Activated naive CD4-positive, alpha-beta T cell treated with Interleukin-2 at 50 U/mL for 16 hours (primary cell): ENCODE measurements around the gene PPP2R2C.
A peak's percentile ranks its signal among the peaks of the same experiment; 100 is the strongest.

Experiments
- DNase-seq: peaks from one replicate; pipeline ENCODE4 v3.0.0-alpha.2; 2020

Gene PPP2R2C

DNA sequence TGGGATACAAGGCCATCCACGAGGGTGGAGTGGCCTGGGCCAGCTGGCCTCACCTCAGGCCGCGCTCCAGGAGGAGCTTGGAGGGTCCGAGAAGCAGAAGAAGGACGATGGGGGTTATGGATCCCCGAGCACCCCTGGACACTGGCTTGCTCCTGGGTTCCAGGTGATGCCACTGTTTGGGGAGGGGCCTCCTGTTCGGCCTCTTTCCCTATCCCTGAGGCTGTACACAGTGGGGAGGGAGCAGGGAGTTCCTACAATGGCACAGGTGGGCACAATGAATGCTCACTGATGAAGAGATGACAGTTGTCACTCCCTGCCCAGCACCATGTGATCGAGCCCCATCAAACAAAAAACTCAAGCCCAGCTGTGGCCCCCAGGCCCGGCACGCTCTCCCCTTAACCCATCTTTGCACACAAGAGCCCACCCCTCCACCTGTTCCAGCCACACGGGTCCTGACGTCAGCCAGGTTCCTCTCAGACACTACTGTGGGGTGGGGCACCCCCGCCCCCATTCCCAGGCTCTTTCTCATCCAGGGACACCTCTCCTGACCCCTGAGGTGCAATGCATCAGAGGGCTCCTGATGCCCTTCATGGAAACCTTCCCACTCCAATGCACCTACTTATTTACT lies 132.5 kb downstream of the PPP2R2C start:
- no peak for DNase-seq

DNA sequence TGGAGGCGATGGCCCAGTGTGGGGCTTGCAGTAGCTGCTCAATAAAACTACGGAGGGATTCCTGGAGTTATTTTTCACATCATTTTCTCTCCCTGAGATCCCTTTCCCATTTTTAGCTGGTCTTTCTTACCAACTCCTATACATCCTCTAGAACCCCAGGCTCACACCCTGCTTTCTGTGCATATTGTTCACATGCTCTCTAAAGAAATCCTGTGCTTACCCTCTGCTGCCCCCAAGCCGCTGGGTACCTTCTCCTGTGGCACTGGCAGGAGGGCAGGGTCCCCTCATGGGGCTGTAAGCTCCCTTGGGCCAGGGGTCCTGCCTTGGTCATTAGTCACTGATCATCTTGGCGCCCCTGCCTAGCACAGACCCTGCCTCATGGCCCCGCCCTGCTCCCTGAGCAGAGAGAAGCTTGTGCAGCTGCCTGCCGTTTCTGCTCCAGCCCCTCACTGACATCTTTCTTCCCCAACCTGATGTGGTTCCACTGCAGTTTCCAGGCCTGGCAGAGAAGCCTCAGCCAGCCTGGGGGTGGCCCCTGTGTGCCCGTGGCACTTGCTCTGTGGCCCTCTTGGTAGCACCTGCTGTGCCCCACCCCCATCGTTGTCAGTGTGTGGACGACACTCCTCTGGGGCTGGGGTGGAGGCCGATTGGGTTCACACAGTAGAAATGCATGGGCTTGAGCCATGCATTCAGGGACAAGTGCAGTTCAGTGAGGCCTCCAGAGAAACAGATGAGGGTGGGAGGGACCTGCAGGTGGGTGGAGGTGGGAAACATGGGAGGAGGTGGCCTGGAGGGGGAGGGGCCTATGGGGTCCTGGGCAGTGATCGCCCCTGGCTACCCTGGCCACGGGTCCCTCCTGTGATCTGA lies 133.2 kb downstream of the PPP2R2C start:
- no peak for DNase-seq

DNA sequence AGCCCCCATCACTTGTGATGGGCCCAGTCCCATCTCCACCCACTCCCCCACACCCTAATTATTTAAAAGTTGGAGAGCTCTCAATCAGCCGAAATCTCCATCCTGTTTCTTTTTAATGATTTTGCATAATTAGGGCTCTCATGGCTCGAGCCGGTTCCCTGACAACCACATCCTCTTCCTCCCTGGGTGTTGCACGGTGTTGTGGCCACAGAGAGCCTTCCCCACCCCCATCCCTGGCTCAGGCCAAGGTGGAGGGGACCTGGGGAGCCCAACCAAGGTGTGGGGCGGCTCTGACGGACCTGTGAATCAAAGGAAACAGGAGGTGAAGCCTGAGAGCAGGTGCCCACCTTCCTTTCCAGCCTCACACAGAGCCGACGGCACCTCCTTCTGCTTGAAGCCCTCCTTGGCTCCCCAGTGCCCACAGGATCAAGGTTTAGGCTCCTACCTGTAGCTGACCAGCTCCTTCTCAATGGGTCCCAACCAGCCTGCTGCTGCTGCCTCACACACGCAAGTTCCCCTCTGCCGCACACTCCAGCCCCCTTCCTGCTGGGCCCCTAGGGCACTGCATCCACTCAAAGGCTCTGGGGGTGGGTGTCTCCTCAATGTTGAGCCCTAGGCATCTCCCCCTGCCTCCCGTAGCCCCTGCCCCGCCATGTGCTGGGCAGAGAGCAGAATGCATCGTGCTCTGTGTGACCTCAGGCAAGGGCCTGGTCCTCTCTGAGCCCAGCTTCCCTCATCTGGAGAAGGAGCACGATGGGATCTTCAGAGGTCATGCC lies 134.1 kb downstream of the PPP2R2C start:
- peak; percentile 14 for DNase-seq

DNA sequence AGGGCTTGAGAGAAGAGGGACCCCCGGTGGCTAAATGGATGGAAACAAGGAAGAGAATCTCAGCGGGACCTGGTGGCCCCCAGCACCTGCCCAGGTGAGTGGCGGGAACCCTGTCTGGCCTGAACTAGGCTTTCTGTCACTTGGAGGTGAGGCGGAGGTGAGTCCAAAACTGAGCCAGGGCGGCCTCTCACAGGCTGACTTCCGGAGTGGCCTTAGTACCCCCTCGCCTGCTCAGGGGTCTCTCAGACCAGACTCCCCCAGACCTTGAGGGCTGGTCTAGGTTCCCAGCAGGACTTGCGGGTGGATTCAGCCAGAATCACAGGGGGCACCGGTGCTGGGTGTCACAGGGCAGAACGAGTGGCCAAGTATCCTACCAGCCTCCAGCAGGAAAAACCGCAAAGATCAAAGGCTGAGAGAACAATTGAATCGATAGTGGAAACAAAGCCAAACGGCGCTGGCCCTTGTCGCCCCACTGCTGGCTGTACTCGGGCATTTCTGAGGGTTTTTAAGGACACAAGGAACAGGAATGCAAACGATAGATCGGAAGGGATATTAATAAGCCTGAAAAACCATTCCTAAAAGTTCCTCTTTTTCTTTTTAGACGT lies 135.0 kb downstream of the PPP2R2C start:
- DNase-seq = no peak

DNA sequence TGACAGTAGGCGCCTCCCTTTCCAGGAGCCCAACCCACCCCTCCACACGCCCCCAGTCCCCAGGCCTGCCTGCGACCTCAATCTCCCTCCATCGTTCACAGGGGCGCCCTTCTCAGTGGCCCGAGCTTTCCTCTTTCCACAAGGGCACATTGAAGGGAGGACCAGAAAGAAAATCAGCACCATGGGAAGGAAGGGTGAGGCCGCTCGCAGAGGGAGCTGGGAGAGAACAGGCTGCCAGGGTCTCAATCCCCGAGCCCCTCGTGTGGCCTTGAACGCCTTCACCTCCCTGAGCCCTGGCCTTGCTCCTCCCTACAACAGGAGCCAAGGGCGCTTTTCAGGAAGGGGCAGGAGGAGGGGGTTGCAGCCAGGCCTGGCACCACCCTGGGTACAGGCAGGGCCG lies 136.2 kb downstream of the PPP2R2C start:
- DNase-seq = no peak

DNA sequence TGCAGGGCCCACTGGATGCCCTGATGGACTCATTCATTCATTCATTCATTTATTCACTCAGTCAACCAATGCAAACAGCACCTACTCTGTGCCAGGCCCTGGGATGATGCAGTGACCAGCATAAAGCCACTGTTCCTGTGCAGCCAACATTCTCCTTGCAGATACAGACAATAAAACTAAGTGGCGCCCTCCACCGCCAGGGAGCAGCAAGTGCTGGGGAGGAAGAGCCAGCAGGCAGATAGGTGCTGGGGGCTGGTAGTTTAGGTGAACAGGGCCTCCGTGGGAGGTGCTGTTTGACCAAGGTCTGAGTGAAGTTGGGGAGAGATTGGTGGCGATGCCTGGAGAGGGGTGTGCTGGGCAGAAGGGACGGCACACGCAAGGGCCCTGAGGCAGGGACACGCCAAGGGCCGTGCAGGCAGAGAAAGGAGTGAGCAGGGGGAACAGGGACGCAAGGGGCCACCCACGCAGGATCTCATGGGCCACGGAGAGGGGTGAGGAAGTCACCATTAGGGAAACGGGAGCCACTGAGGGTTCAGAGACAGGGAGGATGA lies 137.3 kb downstream of the PPP2R2C start:
- DNase-seq = no peak

DNA sequence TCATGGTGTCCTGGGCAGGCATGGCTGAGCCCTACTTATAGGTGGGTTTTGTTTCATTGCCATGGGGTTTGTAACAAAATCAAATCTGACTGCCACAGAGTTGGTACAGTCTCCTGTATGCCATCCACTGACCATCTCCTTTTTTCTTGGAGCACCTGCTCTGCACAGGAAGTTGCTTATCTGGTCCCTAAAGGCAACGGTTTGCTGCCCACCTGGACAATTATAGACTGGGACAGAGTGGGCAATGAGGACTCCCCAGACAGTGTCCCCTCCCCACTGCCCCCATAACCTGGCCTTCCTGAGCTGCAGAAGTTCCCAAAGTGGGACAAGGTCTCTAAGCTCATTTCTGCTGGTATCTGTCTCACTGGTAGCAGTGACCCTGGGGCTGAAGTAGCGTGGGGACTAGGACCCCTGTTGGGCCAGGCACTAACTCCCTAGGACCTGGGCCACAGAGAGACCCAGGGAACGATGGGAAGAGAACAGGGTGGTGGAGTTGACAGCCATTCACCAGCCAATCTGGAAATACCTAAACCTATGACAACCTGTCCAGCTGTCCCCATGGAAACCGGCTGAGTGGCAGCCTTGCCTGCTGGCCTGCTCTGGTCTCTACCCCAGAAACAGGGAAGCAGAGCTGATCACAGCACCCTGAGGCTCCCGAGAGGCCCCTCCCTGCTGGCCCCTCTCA lies 138.1 kb downstream of the PPP2R2C start:
- DNase-seq = no peak

DNA sequence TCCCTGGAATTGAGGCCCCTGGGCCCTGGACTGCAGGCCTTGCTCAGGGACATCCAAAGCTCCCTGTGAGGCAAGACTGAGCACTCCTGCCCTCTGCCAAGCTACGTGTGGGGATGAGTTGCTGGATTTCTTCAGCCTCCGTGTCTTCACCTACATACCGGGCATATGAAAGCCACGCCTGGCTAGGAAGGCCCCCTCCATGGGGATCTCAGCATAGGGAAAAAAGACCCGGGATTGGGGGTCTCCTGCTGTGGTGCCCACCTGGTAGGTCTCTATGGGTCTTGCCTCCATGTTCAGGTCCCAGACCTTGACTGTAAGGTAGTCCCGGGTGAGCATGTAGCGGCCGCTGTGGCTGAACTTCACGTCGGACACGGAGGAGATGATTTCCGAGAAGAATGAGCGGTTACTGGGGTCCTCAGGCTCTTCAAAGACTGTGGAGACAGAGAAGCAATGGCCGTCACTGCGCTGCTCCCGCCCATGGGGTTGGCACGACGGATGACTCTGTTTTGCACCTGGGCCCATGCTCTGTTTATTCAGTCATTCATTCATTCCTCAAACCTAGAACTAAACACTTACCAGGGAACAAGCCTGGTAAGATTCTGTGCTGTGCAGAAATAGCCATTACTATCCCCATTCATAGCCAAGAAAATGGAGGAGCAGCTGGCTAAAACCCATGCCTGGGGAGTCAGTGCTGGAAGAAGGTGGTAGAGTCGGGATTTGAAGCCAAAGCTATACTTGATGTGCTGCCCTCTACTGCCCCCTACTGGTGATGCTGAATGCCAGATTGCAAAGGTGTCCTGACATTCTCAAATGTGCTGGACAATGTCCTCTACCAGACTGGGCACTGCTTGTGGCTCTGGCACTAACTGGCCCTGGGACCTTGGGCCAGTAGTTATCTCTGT lies 138.9 kb downstream of the PPP2R2C start:
- DNase-seq = no peak

DNA sequence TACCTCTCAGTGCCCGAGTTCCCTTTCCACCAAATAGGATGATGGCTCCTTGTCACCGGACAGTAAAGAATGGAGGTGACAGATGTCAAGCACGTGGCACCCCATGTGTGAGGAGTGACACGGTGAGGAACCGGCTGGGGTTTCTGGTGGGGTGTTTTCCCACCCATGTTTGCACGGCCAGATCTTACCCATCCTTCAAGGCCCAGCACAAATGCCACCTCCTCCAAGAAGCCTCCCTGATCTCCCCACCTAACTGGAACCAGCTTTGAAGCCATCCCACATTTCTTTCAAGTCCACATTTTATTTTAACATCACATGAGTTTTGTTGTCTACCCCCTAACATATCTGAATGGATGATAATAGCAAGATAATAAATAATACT lies 139.8 kb downstream of the PPP2R2C start:
- DNase-seq = no peak

DNA sequence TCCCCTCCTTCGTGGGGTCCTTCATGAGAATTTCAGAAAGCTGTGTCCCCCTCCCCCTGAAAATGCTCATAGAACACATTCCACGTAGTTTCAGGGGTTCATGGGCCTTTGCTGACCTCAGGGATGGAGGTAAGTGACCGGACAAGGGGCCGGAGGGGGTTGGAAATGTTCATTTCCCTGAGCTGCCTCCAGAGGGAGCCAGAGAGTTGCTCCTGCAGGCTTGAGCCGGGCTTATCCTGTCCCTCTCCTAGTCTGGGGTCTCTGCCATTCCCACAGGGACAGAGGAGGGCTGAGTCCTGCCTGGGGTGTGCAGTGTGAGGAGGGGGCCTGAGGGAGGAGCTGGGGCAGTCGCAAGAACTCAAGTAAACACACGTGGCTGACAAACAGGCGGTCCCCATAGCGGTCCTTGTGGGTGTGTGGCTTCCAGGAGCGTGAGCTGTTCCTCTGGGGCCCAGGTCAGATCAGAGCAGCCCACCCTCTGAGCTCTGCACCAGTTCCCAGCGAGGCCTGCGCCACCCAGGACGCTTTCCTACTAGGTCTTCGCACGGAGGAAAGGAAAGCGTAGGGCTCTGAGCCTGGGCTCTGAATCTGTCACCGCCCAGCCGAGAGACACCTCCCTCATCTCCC lies 140.3 kb downstream of the PPP2R2C start:
- DNase-seq = peak; percentile 27

DNA sequence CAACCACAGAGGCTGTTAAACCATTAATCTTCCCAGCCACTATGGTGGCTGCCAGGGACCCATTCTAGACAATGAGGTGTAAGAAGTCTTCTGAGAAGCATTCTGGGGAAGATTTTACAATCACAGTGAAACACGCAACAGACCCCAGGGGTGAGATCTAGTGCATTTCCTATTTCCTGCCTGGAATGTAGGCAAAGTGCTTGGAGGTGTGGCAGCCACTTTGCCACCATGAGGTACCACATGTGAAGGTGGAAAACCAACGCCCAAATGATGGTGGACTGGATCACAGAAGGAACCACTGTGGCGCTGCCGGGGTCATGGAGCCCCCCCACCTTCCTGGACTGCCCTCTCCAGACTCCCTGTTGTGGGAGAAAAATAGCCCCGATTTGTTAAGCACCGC lies 140.9 kb downstream of the PPP2R2C start:
- no peak for DNase-seq

DNA sequence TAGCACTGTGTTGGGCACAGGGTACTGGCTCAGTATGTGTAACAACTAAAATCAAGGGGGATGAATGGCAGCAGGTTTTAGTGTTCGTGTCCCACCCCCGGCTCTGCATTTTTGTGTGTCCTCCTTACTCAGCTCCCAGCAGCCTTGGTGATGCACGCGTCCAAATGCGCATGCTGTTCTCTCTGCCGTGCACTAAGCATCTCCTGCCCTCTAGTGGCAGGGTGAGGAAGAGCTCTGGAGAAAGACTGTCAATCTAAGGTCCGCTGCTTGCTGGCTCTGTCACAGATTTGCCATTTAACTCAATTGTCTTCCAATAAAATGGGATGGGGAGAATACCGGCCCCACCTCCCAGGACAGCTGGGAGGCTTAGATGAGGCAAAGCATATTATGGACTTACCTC lies 141.4 kb downstream of the PPP2R2C start:
- peak; percentile 17 for DNase-seq

DNA sequence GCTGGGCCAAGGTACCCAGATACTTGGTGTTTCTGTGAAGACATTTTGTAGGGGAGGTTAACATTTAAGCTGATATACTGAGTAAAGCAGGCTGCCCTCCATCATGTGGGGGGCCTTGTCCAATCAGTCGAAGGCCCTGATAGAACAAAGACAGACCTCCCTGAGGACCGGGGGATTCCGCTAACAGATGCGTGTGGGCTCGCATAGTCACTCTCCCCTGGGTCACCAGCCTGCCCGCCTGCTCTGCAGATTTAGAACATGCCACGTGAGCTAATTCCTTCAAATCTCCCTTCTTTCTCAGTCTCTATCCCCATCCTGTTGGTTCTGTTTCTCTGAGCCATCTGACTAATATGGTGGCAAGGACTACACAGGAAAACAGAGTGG lies 142.0 kb downstream of the PPP2R2C start:
- no peak for DNase-seq

DNA sequence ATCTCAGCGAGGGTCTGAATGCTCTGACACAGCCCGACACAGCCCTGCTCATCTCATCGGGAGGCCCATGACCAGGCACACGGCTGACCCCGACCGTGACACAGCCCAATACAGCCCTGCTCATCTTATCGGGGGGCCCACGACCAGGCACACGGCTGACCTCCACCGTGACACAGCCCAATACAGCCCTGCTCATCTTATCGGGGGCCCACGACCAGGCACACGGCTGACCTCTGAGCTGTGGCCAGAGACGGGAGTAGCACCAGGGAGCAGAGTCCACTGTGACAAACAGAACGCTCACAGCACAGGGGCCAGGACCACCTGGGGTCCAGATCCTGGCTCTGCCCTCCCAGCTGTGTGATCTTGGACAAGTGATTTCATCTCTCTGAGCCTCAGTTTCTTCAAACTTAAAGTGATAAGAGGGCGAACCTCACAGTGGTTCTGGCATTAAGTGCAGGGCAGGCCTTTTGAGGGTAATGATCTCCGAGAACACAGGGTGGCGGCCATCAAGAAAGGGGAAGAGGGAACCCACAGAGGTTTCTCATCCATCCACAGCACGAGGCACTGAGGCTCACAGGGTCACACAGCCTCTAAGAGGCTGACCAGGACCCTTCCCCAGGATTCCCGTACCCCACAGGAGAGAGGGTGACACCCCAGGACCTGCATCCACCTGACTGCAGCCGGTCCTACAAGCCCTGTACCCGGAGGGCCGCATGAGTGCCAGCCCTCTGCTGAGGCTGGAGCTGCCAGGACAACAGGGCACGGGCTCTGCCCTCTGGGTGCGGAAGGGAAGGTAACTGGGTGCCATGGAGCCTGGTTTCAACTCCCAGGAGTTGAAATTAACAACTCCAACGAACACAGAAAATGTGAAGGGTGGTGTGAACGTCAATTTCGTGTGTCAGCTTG lies 142.7 kb downstream of the PPP2R2C start:
- no peak for DNase-seq

DNA sequence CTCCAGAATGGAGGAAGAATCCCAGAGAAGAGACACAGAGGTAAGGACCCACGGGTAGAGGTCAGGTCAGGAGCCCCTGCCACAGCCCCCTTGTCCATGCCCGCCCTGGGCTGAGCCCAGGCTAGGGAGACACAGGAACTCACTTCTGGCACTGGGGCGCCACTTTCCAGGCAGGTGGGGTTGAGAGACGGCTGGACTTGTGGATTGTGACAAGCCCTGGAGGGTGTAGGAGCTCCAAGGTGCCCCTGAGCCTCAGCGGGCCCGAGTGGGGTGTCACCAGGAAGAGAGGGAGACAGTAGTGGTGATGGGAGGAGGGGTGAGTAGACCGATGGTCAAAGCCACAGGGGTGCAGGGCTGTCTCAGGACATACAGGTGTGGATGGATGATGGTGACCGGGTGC lies 143.9 kb downstream of the PPP2R2C start:
- no peak for DNase-seq

DNA sequence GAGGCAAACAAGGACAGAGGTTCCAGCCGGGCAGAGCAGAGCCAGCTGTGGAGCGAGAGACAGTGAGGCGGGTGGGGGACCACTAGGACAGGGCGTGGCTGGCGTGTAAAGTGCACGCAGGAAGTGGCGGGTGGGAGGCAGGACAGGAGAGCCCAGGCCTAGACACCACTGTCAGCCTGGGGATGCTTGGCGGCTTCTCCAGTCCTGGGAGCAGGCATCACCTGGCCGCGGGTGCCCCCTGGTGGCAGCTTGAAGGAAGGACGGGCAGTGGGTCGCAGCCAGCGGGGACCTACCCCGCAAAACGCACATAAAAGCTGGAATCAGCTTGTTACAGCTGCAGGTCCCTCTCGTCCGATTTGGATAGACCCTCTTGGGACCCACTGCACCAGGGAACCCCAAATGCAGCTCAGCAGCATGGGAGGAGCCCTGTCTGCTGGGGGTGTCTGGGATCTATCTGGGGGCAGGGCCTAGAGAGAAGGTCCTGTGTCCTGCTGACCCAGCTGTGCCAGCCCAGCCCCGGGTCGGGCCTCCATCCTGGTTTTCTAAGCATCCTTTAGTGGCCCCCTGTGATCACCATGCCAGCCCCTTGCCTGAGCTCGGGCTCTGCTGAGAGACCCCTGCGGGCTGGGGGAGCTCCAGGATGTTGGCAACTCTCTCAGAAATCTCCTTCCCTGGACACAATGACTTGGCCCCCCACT lies 145.0 kb downstream of the PPP2R2C start:
- DNase-seq = peak; percentile 82

DNA sequence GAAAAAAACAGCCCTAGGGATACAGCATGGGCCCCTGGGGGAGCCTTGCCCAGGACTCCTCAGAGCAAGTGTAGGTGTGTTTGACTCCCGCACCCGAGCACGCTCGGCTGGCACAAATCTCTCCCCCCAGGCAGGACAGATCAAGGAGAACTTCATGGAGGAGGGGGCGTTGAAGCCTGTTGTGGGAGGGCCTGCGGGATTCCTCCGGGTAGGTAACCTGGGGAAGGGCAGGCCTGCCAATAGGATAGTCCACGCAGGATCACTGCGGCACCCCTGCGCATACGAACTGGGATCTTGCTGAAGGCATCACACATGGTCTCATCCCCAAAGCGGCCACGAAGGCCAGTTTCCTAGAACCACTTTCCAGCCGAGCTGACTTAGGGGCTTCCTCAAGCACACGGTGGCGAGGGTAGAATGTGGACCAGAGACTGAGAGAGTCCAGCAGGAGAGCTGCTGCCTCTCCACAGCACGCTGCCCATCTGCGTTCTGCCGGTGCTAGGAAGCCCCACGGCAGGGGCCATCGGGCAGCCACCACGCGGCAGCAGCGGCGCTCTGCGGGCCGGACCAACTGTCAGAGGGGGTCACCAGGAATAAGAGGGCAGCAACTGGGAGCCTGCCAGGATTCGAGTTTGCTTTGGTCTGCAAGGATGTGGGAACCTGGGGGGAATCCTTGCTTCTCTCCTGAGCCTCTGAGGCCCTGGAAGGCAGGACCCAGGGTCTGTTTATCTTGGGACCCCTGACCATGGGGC lies 145.9 kb downstream of the PPP2R2C start:
- no peak for DNase-seq

DNA sequence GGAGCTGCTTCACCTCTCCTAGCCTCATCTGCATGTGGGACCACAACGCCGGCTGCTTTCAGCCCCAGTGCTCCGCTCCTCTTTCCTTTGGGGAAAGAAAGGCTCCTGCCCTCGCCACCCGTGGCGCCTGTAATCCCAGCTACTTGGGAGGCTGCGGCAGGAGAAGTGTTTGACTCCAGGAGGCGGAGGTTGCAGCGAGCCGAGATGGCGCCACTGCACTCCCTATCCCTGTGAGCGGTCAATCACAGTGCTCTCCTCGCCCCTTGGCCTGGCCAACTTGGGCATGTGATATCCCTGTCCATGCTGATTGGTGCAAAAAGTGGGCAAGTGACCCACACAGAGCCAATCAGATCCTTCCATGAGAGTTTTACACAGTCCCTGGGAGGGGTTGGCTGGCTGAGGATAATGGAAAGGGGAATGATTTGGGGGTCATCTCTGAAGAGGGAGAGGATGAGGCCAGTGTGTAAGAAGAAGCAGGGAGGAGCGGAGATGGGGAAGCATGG lies 146.6 kb downstream of the PPP2R2C start:
- DNase-seq = no peak
